HTR-8/SVneo (cell line): ENCODE data around the gene CHTF8.

ENCODE experiments used
- DNase-seq: peaks from one replicate; pipeline ENCODE4 v3.0.0; 2011; ENCODE audit warnings: low spot score, mixed read lengths; ENCODE audit not compliant: insufficient read length
- FAIRE-seq: peaks from 2 replicates; lab custom pipeline; 2011; peaks lifted over from hg19 to GRCh38; lab: Jason Lieb, UNC

The CHTF8 gene

GRCh38 chr16:69114976-69115355, 17.4 kb downstream of the CHTF8 start:
- FAIRE-seq (no peak), DNase-seq (no peak)

DNA sequence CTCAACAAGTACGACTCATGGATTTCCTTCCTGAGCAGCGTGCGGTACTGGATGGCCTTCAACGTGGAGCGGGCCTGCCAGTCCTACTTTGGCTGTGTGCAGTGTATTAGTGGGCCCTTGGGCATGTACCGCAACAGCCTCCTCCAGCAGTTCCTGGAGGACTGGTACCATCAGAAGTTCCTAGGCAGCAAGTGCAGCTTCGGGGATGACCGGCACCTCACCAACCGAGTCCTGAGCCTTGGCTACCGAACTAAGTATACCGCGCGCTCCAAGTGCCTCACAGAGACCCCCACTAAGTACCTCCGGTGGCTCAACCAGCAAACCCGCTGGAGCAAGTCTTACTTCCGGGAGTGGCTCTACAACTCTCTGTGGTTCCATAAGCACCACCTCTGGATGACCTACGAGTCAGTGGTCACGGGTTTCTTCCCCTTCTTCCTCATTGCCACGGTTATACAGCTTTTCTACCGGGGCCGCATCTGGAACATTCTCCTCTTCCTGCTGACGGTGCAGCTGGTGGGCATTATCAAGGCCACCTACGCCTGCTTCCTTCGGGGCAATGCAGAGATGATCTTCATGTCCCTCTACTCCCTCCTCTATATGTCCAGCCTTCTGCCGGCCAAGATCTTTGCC, 17.9 kb downstream of the CHTF8 start:
- no peak for FAIRE-seq
- DNase-seq: no peak

DNA sequence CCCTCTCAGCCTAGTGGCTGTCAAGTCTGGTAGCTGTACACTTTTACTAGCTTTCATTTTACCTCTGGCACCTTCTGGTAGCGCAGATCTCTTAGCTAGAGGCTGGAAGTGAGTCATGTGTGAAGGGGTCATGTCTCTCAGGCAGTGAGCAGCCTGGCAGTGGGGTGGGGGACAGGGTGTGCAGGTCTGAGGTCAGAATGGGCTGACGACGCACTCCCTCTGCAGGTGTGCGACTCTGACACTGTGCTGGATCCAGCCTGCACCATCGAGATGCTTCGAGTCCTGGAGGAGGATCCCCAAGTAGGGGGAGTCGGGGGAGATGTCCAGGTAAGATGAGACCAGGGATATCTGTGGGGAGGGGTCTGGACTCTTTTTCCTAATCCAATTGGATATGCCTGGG, 19.2 kb downstream of the CHTF8 start:
- DNase-seq (no peak), FAIRE-seq (no peak)

- no peak for FAIRE-seq
These were observed 19.9 kb downstream of the CHTF8 start for GRCh38 chr16:69112285-69113129.

DNA sequence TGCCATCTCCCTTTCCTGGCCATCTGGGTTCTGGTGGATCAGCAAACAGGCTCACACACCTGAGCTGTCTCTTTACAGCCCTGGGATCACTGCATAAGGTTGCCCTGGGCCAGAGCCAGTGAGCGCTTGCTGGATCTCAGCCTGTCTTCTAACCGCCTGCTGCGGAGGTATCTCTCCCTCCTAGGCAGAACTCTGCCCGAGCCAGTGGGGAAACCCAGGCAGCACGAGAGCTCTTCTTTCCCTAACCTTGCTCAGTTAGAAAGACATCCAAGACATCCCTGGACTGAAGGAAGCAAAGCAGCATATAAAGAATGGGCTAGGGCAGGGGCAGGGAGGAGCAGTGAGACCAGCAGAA, 20.5 kb downstream of the CHTF8 start:
- DNase-seq (no peak), FAIRE-seq (no peak)

More at GRCh38 chr16:69112285-69113129, 19.9 kb downstream of the CHTF8 start:
- peak; percentile 71 for DNase-seq

GRCh38 chr16:69111216-69111875, 21.0 kb downstream of the CHTF8 start:
- FAIRE-seq (no peak), DNase-seq (no peak)

- DNase-seq (no peak), FAIRE-seq (no peak)
These were observed 22.0 kb downstream of the CHTF8 start for GRCh38 chr16:69110406-69110805.

DNA sequence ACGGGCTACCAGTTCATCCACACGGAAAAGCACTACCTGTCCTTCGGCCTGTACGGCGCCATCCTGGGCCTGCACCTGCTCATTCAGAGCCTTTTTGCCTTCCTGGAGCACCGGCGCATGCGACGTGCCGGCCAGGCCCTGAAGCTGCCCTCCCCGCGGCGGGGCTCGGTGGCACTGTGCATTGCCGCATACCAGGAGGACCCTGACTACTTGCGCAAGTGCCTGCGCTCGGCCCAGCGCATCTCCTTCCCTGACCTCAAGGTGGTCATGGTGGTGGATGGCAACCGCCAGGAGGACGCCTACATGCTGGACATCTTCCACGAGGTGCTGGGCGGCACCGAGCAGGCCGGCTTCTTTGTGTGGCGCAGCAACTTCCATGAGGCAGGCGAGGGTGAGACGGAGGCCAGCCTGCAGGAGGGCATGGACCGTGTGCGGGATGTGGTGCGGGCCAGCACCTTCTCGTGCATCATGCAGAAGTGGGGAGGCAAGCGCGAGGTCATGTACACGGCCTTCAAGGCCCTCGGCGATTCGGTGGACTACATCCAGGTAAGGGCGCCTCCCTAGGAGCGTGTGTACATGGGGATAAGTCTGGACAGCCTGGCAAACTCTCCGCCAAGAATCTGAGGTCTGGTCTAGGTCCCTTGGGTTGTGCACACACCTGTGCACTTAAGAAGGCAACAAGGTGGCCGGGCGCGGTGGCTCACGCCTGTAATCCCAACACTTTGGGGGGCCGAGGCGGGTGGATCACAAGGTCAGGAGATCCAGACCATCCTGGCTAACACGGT, 22.7 kb downstream of the CHTF8 start:
- no peak for DNase-seq
- no peak for FAIRE-seq

- FAIRE-seq: no peak
- DNase-seq: no peak
These were observed 23.5 kb downstream of the CHTF8 start for GRCh38 chr16:69108905-69109252.

DNA sequence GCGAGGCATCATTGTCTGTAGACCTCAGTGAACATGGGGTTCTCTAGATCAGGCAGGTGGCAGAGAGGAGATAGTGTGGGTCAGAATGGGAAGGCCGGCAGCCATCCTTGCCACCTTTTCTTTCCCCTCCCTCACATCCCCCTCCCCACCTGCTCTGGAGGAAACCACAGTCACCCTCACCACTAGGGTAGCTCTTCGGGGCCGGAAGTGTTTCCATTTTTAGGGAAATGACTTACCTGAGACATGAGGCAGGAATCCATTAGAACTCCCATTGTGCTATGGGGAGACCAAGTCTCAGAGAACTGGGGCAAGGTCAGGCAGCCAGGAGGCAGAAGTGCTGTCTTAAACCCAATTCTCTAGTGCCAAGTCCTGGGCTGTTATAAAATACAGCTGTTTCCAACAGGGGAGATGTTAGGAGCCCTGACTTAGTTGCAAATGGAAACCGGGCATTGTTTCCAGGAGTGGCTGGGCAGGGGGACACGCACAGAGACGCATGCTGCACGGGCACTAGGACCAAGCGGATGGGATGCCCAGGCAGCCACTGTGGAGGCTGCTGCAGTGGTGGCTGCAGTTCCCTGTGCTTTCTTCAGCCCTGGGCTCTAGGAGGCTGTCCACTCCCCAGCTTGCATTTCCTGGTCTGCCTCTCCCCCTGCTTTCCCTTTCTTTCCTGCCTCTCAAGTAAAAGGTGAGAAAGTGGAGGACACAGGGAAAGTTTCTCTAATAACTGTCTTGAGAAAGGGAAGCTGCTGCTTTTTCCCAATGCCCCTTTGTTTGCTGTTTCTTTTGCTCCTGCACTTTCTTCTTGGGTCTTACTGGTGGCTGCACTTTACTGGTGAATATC, 24.1 kb downstream of the CHTF8 start:
- DNase-seq: no peak
- FAIRE-seq: no peak

DNA sequence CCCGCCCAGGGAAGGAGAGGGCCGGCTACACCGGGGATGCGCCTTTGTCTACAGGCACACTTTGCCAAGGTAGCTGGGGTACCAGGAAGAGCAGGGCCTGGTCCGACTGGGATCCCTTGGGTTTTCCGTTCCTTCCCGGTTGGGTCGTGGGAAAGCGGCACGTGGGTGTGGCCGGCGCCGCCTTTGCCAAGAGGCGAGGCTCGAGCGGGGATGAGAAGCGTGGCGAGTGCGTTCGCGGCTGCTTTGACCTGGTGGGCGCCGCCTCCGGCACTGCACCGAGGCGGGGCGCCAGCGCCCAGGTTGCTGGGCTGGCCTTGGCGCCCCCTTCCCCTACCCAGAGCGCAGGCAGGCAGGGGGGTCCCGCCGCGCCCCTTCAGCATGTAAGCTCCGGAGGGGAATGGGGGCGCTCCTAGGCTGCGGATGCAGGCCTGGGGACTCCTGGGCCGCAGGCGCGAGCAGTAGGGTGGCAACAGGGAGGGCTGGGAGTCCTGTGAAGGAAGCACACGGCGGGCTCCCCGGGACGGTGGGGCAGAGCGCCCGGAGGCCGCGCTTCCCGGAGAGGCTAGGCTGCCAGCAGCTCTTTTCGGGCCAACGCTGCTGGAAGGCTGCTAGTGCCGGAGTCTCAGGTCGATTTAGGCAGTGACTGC, 24.9 kb downstream of the CHTF8 start:
- DNase-seq: no peak
- FAIRE-seq: no peak

DNA sequence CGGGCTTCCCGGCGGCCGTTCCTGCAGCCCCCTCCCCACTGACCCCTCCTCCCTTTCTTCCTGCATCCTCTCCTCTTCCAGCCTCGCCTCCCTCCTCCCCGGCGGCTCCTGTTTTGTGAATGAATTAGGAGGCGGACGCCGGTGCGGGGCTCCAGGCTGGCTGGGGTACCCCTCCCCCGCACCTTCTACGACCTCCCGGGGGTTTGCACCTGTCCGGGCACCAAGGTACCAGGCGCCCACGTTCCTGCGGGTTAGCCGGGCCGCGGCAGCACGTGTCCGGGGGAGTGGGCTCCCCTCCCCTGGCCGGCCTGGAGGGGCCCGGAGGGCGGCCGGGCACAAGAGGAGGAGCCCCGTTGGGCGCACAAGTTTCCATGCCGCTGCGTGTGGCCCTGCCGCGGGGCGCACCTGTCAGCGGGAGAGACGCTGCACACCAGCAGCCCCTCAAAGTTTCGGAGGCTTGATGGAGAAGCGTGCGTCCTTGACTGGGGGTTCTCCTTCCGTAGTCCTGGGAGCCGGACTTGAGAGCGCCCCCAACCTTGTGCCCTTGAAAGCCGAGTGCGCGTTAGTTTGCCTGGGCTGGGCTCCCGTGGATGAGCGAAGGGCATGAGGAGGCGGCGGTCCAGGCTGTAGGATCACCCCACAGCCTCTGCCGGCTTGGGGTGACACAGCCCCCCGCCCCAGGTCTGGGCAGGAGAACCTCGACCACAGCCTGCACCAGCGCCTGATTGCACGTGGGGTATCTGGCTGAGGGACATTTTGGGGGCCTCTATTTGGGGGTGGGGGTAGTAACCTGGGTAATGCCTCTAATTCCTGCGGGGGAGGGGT, 25.7 kb downstream of the CHTF8 start:
- no peak for DNase-seq

DNA sequence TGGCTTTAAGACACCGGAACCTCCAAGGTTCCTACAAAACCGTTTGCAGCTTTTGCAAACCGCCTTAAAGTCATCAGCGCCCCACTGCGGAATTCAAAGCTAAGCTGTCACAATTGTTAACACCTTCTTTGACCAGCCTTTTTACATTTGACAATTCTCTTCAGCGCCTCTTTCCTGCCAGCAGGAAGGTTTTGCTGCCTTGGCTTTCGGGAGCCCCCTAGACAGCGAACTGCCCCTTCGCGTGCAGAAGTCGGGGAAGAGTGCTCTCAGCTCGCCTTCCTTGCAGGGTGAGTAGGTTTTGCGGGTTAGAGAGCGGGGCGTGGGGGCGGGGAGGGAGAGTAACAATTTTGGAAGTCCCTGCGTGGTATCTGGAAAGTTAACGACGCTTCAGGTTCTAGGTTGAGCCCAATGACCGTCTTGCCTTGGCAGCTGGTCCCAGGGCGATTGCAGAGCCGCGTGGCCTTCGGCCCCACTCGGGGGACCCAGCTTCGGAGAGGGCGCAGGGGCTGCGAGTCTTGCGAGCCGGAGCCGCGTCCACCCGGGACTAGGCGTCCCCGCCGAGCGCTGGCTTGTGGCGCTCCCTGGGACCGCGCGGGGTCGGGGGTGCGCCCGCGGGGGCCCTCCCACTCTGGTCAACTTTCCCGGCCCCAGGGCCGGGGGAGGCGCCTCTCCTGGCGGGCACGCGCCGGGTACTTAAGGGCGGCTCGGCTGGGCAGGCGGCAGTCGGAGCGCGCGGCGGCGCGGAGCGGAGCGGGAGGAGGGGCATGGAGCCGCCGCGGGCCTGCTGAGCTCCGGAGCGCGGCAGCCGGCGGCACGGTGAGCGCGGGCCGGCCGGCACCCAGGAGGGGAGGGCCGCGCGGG, 26.7 kb downstream of the CHTF8 start, which contains the start of gene HAS3:
Gene HAS3, plus strand, starts transcription at position 153 of the 861 bp plus-strand sequence. CDS start 3,743 bp downstream, outside the sequence.
- DNase-seq: peak; percentile 66
- FAIRE-seq: peak; percentile 79

More for the DNA sequence above, 25.7 kb downstream of the CHTF8 start:
- no peak for FAIRE-seq

GRCh38 chr16:69100071-69100691, 32.2 kb downstream of the CHTF8 start:
- no peak for DNase-seq
- no peak for FAIRE-seq

DNA sequence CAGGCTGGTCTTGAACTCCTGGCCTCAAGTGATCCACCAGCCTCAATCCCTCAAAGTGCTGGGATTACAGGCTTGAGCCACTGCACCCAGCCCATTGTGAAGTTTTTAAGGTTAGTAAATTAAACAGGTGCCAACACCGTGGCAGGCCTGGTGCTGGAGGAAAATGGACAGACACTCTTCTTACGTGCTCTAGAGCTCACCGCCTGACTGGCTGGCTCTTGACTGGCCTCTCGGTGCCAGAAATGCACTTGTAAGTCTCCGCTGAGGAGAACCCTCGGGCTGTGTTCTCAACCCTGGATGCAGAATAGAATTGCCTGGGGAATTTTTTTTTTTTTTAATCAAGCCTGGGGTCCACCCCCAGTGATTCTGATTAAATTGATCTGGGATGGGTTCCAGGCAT, 37.2 kb downstream of the CHTF8 start:
- no peak for FAIRE-seq

DNA sequence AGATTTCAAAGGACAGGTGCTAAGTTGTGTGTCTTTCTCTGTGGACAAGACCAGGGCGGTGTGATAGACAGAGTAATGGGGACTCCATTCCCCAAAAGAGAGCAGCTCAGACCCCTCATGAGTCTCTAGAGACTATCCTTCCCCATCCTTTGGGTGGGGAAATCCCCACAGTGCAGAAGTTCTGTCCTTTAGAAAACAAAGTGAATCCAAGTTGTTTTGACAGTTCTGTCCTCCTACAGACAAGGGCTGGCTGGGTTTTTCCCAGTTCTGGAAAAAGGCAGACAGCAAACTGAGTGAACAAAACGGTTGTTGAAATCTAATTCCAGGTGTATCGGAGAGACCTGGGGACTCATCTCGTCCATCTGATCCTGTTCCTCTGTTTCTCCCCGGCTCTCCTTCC, 37.9 kb downstream of the CHTF8 start:
- DNase-seq: no peak
- no peak for FAIRE-seq

More for the DNA sequence above, 37.2 kb downstream of the CHTF8 start:
- no peak for DNase-seq

DNA sequence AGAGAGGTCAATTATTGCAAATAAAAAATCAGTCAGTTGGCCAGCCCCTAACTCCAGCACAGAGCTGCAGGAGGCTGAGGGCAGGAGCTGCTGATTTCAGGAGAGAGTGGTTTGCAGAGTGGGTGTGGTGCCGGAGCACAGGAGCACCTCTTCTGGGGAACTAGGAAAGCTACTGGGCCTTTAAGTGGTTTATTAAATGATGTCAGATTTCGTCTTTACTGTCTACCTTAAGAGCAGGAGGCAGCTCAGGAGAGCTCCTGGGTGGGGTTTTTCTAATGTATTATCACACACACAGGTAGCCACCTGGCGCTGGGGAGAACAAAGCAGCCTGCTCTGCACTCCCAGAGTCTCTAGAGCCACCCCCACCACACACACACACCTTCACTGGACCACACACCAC, 38.4 kb downstream of the CHTF8 start:
- no peak for FAIRE-seq
- DNase-seq: no peak
